GM12873 (cell line): Measurements from ENCODE around the gene KCNJ10.

ENCODE experiments used
- TF ChIP-seq, protein P1 (sequence below): IDR thresholded peaks from 2 replicates; pipeline ENCODE4 v1.5.1; 2012; ENCODE audit warnings: low read depth, mild to moderate bottlenecking, moderate library complexity, low read length, control low read depth; ENCODE audit not compliant: insufficient read depth; ENCODE audit errors: missing control alignments

KCNJ10 gene

GRCh38 chr1:159965263-159965662 lies 104.7 kb downstream of the KCNJ10 start:
- TF ChIP-seq, protein P1, sequence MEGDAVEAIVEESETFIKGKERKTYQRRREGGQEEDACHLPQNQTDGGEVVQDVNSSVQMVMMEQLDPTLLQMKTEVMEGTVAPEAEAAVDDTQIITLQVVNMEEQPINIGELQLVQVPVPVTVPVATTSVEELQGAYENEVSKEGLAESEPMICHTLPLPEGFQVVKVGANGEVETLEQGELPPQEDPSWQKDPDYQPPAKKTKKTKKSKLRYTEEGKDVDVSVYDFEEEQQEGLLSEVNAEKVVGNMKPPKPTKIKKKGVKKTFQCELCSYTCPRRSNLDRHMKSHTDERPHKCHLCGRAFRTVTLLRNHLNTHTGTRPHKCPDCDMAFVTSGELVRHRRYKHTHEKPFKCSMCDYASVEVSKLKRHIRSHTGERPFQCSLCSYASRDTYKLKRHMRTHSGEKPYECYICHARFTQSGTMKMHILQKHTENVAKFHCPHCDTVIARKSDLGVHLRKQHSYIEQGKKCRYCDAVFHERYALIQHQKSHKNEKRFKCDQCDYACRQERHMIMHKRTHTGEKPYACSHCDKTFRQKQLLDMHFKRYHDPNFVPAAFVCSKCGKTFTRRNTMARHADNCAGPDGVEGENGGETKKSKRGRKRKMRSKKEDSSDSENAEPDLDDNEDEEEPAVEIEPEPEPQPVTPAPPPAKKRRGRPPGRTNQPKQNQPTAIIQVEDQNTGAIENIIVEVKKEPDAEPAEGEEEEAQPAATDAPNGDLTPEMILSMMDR, result no peak

DNA sequence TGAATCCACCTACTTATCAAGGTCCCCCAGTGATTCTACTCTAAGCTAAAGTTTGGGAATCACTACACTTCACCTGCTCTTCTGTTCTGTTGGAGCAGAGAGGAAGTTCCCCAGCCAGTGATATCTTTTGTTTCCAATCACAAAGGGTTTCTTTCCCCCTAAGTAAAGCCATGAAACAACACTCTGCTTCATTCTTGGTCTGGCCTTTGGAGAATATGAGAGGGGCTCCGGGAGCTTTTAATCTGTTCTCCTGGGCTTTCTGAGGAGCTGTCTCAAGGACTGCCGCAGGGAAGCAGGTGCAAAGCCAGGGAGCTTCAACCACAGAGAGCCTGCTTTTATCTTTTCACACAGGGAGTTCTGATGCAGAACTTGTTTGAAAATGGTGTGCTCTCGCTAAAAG lies 105.8 kb downstream of the KCNJ10 start:
- TF ChIP-seq, protein P1, result no peak

- TF ChIP-seq, protein P1, result no peak
Observed at GRCh38 chr1:159962176-159962575, 107.8 kb downstream of the KCNJ10 start.

DNA sequence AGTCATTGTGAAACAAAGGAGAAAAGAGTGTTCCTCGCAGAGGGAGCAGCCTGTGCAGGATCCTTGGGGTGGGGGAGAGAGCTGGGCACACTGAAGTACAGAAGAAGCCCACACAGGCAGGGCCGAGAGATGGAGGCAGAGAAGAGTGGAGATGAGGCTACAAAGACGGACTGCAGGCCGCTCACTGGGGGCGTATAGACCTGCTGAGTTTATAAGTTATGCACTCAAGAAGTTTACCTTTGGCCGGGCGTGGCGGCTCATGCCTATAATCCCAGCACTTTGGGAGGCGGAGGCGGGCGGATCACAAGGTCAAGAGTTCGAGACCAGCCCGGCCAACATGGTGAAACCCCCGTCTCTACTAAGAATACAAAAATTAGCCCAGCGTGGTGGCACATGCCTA lies 108.3 kb downstream of the KCNJ10 start:
- TF ChIP-seq, protein P1, result no peak

- TF ChIP-seq, protein P1, result no peak
Observed at GRCh38 chr1:159960721-159961381, 109.1 kb downstream of the KCNJ10 start.

GRCh38 chr1:159959451-159959850 lies 110.5 kb downstream of the KCNJ10 start:
- TF ChIP-seq, protein P1, result no peak

- TF ChIP-seq, protein P1, result no peak
Observed at GRCh38 chr1:159958719-159959380, 111.1 kb downstream of the KCNJ10 start.
